SW 1271 (cell line): ENCODE measurements around the gene LPIN3.

Source experiments
- DNase-seq, 2 experiments: peaks; one replicate each; lab custom pipeline; 2025; lab: John Stamatoyannopoulos, UW

Gene LPIN3

DNA sequence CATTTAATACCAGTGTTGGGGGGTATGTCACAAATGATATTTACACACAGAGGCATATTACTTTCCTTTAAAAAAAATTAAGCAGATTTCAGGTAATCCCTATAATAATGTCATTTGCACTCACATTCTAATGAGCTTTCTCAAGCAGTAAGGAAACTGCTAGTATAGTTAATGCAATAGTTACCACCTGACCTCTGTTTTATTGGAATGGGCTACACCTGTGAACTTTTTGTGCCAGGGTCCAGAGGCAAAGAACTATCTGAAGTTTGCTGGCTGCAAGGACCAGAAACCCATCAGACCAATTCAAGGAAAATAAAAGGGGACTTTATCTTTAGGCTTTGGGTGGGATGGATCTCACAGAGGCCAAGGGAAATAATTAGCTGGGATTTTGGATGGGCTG, 20.2 kb upstream of the LPIN3 start:
- DNase-seq = no peak

DNA sequence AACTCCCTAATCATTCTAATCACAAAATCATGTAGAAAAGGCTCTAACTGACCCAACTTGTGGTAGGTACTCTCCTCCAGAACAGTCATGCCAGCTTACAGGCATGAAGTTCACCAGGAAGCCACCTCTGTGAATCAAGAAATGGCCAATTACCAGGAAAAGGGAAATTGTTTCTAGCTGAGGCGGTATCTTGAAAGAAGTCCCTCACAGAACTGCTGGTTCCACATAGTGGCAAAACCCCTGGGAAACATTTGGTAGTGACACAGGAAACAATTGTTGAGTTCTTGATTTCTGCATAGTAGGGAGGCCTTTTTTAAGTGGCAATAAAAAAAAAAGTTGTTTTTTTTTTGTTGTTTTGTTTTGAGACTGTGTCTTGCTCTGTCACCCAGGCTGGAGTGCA, 19.6 kb upstream of the LPIN3 start:
- DNase-seq = no peak

DNA sequence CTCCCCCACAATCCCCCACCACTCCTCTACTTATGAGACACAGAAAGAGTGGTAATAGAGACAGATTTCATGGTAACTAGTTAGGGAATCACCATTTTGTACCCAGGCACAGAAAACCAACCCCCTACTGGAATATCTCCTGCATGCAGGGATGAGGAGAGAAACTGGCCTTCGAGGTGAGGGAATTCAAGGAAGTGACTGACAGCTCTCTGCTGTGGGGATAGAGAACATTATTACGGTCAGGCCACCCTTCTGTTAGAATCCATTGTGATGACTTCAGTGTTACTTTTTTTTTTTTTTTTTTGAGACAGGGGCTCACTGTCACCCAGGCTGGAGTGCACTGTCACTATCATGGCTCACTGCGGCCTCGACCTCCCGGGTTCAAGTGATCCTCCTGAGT, 13.4 kb upstream of the LPIN3 start:
- DNase-seq = no peak

DNA sequence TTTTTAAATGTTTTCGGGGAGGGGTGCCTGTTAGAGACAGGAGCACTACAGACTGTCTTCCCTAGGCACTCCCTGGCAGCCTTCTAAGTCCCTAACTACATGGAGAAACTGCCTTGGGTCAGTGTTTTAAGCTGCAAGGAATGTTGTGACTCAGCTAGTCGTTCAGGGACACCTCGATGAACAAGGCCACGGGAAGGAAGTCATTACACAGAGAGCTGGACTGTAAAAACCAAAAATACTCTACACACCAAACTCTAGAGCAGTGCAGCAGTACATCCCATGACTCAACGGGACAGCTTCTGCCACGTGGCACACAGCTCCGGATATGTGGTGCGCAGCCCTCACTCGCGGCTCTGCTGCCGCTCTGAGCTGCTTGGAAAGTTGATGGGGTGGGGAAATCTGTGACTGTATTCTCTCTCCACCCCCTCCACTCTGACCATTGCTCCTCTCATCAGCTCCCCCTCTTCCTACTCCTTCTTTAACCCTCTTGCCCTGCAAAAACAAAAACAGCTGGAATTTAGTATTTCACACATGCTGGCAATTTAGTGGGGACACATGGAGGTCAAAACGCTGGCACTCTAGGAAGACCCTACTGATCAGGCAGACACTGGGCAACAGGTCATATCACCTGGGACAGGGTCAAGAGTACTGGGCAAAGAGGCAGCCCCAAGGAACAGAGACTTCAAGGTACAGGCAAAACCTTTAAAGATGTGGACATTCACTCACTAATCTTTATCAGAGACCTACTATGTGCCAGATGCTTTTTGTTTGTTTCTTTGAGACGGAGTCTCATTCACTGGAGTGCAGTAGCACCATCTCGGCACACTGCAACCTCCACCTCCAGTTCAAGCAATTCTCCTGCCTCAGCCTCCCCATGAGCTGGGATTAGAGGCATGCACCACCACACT, 10.9 kb upstream of the LPIN3 start:
- peak; percentile 92 to 96 for DNase-seq

DNA sequence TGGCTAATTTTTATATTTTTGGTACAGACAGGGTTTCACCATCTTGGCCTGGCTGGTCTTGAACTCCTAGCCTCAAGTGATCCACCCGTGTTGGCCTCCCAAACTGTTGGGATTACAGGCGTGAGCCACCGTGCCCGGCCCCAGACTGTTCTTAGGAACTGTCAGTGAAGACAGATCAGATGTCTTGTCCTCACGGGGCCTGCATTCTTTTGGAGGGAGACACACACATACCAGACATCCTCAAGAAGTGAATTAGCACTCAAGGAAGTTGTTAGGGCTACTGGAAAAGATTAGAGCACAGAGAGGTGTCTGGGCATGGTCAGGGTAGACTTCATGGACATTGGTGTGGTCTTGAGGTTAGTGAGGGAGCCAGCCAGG, 10.3 kb upstream of the LPIN3 start:
- peak in 1 of 2 experiments; percentile 34 for DNase-seq

DNA sequence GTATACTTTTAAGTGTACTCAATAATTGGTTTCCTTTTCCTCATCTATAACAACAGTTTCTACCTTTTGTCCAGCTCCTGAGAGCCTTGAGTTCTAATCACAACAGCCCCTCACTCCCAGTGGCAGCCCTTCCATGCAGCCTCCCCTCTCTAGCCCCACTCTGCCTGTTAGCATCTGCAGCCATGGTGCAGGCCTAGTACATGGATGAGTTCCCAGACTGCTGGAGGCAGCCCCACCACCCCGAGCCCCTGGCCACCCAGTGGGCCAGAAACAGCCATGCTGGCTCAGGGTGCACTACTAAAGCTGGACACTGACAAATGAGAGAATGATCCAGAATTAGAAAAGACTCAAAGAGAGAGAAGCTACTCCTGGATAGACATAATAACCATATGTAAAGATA, 9.7 kb upstream of the LPIN3 start:
- DNase-seq = no peak

DNA sequence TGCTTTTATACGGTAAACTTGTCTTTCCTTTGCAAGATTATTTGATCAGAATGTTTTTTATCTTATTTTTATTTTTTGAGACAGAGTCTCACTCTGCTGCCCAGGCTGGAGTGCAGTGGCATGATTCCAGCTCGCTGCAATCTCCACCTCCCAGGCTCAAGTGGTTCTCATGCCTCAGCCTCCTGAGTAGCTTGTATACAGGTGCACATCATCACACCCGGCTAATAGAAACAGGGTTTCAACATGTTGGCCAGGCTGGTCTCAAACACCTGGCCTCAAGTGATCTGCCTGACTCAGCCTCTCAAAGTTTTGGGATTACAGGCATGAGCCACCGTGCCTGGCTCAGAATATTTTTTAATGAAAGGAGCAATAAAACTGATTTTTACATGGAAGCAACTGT, 8.9 kb upstream of the LPIN3 start:
- DNase-seq = no peak

DNA sequence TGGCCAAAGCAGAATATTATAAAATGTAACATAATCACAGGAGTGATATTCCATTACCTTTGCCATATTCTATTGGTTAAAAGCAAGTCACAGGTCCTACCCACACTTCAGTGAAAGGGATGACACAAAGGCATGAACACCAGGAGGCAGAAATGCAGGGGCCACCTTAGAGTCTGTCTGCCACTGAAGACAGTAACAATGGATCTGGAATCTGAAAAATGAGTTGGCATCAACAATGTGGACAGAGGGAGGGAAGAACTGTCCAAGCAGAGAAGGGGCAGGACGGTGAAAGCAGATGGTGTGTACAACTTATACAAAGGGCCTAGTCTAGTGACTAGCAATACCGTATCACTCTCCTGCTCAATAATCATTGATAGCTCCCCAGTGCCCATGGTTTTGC, 6.6 kb upstream of the LPIN3 start:
- DNase-seq = no peak

DNA sequence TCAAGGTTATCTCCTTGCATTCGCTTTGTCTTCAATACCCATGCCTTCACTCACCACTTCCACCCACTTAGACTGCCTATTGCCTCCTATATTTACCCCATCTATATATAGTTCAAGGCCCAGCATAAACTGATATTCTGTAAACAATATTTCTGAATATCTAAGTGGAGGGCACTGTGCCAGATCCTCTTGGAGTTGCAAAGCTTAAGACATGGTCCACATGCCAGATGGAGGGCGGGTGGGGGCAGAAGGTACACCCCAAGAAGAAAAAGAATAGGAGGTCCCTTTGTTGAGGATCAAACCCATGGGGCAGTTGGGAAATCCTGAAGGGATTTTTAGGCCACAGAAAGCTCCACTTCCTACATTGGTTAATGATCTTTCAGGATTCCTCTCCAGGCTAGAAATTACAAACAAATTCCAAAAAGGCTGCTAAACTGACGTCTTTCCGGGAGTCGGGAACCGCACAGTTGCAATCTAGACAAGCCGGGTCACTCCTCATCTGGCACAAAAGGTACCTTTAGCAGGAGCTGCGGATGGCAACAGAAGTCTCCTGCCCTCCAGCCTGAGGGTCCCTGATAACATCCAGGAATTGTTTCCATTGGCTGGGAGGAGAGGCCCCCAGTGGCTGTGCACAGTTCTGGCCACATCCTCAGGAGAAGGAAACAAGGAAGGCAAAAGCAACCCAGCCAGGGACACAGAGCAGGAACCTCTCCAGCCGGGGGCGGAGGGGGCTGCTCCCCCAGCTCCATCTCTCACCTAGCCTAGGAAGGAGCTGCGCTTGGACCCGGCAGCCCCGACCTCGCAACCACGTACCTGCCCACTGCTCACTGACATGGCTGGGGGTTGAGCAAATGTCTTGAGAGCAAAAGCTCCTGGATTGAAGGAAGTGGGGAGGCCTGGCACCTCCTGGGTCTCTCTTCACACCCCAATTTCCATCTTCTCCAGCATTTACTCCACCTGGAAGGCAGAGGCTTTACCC, 5.9 kb upstream of the LPIN3 start:
- no peak for DNase-seq

DNA sequence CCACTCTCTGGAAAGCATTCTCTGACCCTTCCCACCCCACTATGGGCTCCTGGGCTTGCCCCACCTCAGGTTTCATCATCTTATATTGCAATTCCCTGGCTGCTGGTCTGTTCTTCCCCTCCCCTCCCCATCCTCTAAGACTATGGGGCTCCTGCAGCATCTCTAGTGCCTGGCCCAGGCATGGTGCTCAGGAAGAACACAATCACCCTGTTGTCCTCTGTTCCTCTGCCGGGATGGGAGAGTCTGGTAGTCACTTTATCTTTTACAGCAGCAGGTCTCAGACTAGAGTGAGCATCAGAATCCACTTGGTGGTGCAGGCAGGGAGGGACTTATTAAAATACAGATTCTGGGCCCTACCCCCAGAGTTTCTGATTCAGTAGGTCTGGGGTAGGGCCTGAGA, 5.0 kb upstream of the LPIN3 start:
- DNase-seq = no peak

DNA sequence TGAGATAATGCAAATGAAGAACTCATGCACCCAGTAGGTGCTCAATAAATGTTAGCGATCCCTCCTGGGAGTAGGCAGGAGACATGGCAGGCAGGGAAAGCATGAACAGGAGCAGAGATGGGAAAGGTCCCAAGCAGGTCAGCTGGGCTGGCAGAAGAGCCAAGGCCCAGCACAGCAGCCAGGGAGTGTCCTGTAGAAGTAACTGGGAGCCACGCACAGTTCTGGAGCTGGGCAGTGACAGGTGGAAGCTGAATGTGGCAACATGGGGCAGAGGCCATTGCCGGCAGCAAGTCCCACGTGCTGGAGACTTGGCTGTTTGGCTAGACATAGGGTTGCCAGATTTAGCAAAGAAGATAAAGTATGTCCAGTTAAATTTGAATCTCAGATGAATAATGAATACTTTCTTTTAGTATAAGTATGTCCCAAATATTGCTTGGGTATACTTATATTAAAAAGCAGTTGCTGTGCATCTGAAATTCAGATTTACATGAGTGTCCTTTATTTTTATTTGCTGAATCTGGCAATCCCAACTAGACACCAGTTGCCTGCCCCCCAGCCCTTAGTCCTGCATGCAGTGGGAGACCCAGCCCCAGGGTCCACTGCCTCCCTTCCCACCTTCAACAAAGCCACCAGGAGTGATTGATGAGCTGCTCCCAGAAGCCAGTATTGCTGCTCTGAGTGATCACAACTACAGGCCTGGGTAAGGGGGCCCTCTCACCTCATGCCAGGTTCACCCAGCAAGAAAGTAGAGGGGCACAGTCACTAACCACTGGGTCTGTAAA, 3.7 kb upstream of the LPIN3 start:
- DNase-seq = no peak

DNA sequence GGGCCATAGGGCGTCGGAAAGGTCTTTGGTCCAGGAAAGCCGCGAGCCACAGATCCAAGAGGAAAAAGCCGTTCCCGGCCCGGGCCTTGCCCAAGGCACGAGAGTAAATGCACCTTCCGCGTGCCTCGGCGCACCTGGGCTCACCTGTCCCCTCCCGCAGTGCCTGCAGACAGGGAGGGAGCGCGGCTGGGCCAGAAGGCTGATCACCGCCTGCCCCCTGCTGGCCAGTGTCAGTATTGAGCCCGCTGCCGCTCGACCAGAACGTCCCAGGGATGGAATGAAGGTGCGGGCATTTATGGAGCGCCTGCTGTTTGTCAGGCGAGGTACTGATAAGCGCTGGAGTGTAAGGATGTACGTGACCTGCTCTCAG, 679 bp upstream of the LPIN3 start:
- DNase-seq = peak in 1 of 2 experiments; percentile 42

DNA sequence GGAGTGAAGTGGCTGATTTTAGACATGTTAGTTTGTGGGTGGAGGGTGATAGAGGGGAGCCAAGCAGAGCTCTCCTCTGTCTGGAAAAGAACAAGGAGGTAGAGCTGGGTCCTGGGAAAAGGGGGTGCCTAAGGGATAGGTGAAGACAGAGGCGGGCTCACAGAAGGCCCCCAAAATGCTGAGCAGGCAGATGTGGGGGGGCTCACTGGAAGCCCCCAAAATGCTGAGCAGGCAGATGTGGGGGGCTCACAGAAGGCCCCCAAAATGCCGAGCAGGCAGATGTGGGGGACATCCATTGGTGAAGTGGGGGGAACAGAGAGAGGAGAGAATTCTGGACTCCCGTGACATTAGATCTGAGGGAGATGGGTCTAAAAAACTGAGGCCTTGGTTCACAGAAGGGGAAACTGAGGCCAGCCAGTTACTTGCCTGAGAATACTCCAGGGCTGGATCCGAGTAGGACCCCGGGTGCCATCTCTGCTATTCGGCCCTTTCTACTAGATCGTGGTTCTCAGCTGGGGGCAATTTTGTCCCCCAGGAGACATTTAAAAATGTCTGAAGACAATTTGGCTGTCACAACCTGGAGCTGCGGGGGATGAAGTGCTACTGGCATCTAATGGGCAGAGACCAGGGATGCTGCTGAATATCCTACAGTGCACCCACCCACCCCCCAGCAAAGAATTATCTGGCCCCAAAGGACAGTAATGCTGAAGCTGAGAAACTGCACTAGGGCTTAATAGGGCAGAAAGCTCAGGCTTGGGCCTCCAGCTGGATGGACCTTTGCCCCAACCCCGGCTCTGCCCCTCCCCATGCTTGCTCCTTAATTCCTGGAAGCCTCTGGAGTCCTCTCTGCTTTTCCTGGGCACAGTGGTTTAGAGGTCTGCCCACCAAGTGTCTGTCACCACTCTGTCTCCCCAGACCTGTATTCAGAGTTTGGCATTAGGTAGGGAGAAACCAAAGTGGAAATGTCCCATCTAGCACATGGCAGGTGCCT, 2.1 kb downstream of the LPIN3 start:
- DNase-seq = no peak

DNA sequence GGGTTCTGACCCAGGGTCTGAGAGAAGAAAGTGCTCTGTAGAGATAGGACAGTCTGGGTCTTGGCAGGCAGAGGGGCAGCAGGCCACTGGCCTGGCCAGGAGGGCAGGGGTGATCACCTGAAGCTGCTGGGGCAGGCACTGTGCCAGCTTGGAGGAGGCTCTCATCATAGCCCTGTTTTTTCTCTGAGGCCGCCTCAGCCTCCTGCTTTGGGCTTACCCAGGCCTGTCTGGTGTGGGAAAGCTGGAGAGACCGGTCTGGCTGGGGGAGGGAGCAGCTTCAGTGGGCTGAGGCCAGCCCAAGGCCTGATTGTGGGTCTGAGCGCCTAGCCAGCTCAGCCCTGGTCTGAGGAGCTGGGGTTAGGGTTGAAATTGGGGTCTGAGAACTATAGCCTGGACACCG, 3.9 kb downstream of the LPIN3 start:
- DNase-seq = no peak

DNA sequence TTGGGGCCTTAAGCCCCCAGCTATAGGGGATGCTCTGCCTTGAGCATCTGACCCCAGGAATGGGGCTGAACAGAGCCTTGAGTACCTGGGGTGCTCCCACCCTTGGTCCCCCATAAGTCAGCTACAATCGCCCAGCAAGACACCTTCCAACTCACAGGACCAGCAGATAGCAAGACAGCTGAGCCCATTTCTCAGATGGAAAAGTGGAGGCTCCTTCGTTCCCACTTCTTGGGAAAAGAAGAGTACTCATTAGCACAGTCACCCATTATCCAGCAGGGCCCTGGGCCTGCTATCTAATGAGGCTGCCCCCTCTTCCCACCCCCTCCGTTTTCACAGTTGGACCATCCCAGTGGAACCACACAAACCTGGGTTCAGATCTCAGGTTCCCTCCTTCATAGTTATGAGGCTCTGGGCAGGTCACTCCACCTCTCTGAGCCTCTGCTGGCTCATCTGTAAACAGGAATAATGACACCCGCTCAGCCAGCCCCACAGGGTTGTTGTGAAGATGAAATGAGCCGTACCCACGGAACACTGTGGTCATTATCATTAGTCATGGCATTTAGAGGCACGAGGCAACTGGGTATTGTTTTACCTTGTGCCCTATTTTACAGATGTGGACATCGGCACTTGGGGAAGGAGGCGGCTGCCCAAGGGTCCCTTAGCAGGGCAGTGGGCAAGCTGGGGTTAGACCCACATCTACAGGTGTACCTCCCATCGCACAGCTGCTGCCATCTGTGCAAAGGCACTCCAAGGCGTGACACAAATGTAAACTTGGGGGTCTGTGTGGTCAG, 4.5 kb downstream of the LPIN3 start:
- no peak for DNase-seq

DNA sequence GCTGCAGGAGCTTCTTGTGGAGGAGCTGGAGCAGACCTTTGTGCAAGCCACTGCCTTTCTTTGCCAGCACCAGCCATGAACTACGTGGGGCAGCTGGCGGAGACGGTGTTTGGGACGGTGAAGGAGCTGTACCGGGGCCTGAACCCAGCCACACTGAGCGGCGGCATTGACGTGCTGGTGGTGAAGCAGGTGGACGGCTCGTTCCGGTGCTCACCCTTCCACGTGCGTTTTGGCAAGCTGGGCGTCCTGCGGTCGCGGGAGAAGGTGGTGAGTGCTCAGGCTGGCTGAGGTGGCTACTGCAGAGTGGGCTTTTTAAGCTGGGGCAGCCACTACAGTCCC, 5.1 kb downstream of the LPIN3 start:
- no peak for DNase-seq

DNA sequence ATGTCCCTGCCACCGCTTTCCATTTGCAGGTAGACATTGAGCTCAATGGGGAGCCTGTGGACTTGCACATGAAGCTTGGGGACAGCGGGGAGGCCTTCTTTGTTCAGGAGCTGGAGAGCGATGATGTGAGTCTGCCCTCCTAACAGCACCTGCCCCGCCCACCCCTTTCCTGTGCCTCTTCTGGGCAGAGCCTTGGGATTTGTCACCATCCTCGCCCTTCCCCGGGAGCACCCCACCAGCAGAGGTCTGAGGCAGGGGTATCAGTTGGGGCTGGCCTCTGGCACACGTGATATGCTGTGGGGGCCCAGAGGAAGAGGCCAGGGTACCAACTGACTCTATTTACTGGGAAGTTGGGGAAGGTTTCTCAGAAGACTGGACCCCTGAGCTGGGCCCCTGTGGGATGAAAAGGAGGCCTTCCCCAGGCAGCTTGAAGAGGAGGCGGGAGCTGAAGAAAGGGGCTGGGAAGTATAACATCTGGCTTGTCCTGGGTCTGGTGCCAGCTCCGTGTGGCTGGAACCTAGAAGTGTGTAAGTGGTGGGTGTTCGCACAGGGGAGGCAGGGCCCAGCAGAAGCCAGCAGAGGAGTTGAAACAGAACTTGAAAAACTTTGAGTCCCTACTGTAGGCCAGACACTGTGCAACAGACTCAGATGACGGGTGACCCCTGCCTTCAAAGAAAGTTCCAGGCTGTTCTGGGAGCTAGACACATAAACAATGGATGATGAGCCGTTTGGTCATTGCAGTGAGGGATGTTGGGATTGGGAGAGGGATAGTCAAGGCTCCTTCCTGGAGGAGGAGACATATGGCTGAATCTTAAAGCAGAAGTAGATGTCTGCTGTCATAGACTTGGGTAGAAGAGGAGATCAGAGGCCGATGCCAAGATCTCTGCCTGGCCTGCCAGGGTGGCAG, 7.2 kb downstream of the LPIN3 start:
- no peak for DNase-seq

DNA sequence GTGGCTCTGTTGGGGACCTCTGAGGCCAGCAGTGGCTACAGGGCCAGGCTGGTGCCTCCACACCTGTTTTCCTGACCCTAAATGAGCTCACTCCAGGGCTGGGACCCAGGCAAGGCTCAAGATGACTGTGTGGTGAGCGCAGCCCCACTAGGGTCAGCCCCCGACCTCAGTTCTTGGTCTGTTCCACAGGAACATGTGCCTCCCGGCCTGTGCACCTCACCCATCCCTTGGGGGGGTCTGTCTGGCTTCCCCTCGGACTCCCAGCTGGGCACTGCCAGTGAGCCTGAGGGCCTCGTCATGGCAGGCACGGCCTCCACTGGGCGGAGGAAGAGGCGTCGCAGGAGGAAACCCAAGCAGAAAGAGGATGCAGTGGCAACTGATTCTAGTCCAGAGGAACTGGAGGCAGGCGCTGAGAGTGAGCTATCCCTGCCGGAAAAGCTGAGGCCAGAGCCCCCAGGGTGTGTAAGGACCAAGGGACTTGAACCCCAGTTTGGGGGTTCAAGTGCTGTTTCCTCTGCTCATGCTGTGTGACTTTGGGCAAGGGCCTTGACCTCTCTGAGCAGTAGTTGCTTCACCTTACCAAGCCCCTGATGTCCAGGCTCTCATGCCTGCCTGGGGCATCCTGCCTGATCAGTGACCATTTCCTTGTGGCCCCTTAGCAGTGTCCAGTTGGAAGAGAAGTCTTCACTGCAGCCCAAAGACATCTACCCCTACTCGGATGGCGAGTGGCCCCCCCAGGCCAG, 8.0 kb downstream of the LPIN3 start:
- no peak for DNase-seq

DNA sequence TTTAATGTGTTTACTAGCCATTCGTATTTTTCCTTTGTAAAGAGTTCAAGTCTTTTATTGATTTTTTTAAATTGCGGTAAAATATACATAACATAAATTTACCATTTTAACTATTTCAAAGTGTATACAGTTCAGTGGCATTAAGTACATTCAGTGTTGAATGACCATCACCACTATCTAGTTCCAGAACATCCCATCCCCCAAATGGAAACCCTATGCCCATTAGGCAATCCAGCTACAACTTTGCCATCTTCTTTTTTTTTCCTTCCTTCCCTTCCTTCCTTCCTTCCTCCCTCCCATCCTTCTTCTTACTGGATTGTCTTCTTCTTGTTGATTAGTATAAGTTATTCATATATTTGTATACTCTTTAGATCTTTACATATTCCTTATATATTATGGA, 8.6 kb downstream of the LPIN3 start:
- no peak for DNase-seq
